Epidermal melanocyte (primary cell): Measurements from ENCODE around the gene CD81.

Experiments used
- DNase-seq: peaks from one replicate; pipeline ENCODE4 v3.0.0; 2011; ENCODE audit warnings: low spot score; ENCODE audit not compliant: insufficient read length

CD81 gene

GRCh38 chr11:2375964-2376551 lies 1.1 kb upstream of the CD81 start:
- no peak for DNase-seq

GRCh38 chr11:2377511-2378443 lies 667 bp downstream of the CD81 start:
- no peak for DNase-seq

- DNase-seq = no peak
Observed at GRCh38 chr11:2378527-2379210, 1.6 kb downstream of the CD81 start.

DNA sequence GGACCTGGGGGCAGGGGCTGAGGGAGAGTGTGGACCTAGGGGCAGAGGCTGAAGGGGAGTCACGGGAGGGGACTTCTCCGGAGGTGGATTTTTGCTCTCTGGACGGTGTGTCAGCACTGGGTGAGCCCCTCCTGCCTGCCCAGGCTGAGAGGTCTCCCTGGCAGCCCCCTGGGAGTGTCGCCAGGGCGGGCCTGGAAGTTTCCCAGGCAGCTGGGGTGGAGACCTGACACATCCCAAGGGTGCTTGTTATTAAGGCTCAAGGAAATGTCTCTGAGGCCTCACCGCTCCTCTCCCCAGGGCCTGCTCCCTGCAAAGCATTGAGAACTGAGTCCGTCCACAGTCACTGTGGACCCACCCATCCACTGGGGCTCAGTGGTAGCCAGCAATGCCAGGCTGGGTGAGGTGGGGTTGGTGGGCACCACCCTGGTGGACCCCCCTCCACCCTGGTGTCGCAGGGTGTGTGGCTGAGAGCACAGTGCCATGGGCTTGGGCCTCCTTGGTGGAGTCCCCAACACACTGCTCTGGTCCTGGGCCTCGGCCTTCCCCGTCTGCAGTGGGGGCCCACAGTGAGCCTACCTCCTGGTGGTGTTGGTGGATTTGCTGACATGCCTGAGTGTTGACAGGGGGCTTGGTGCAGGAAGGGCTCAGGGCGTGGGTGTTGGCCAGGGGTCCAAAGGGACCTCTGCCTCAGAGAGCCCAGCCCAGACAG lies 2.5 kb downstream of the CD81 start:
- no peak for DNase-seq

GRCh38 chr11:2380396-2380795 lies 3.3 kb downstream of the CD81 start:
- DNase-seq = no peak

- peak; percentile 36 for DNase-seq
Observed at GRCh38 chr11:2380807-2381350, 3.8 kb downstream of the CD81 start.

- no peak for DNase-seq
Observed at GRCh38 chr11:2381494-2382128, 4.5 kb downstream of the CD81 start.

DNA sequence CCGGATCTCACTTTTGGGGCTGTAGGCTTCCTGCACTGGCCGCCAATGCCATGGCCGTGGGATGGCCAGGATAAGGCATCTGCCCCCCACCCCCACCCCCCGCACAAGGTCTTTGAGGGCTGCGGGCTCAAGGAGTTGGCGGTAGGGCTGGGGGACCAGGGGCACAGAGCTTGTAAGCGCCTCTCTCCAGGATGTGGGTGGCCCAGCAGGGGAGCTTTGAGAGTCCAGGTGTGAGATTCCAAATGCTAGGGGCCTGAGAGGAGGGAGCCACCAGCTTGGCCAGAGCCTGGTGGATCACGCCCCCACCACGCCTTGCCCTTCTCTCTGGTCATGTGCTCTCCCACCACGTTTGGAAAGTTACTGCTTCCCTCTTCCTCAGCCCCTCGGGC lies 5.0 kb downstream of the CD81 start:
- no peak for DNase-seq

GRCh38 chr11:2382936-2383851 lies 6.1 kb downstream of the CD81 start:
- DNase-seq = no peak

GRCh38 chr11:2383852-2384804 lies 7.0 kb downstream of the CD81 start:
- no peak for DNase-seq

DNA sequence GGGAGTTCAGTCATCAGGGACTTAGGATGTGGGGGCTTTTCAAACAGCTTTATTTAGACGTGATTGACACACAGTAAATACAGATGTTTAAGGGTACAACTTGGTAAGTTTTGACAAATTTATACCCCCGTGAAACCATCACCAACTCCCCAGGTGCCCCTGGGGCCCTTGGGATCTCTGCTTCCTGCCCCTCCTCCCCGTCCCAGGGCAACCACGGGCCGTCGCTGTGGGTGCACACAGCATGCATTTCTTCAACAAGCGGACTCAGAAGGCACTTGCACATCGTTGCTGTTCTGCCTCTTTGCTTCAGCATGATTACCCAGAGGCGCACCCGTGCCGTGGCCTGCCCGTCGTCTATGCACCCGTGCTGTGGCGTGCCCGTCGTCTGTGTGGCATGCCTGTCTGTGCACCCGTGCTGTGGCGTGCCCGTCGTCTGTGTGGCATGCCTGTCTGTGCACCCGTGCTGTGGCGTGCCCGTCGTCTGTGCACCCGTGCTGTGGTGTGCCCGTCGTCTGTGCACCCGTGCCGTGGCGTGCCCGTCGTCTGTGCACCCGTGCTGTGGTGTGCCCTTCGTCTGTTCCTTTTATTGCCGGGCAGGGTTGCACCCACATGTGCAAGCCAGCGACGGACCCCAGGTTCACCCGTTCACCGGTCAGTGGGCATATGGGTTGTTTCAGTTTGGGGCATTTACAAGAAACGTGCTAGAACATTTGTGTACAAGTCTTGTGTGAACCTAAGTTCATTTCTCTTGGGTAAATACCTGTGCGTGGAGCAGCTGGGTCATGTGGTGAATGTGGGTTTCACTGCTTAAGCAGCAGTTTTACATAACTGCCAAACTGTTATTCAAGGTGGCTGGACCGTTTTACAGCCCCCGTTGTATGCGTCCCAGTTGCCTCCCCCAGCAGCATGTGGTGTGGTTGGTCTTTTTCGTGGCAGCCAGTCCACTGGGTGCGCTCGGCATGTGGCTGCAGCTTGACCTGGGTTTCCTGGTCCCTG lies 8.3 kb downstream of the CD81 start:
- DNase-seq = no peak

DNA sequence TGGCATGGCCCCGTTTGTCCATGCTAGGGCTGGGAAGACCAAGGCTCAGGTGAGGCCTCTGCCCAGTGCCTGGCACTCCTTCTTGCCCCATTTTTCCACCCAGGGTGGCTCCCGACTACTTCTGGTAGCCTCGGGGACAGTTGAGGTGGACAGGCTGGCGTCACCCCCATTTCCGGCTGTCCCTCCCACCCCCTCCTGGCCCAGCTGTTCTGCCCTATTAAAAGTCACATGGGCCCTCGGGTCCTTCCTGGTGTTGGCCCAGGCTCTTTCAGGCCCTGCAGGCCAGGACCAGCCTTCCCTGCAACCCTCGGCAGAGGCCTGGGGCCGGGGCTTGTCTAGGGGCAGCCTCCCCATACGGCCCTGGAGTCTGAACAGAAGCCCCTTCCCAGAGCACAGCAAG lies 9.5 kb downstream of the CD81 start:
- DNase-seq = no peak

- DNase-seq = peak; percentile 70
Observed at GRCh38 chr11:2387266-2387987, 10.3 kb downstream of the CD81 start.

GRCh38 chr11:2388431-2389376 lies 11.6 kb downstream of the CD81 start:
- DNase-seq = no peak

GRCh38 chr11:2389377-2390026 lies 12.4 kb downstream of the CD81 start:
- DNase-seq = no peak
